GM19035 (cell line): ENCODE measurements around the gene STX1A.
A peak's percentile ranks its signal among the peaks of the same experiment; 100 is the strongest.

Source experiments
- ATAC-seq: cut with Tn5 transposase; IDR thresholded peaks from one replicate; pipeline ENCODE4 v1.9.1; 2021; ENCODE audit not compliant: unreplicated experiment

STX1A gene

GRCh38 chr7:73718905-73719805 is at the start of gene STX1A:
STX1A (minus strand) TSS chr7:73719669; CDS start chr7:73719631, 38 bp downstream.
- peak; percentile 73 for ATAC-seq

- ATAC-seq: no peak
Measured at GRCh38 chr7:73768641-73769480, 49.4 kb upstream of the STX1A start.

- ATAC-seq: no peak
Measured at GRCh38 chr7:73766556-73767229, 47.2 kb upstream of the STX1A start.

- no peak for ATAC-seq
Measured at GRCh38 chr7:73762659-73762999, 43.2 kb upstream of the STX1A start.

- ATAC-seq: no peak
Measured at GRCh38 chr7:73761854-73762658, 42.6 kb upstream of the STX1A start.

- ATAC-seq: no peak
Measured at GRCh38 chr7:73758581-73759138, 39.2 kb upstream of the STX1A start.

GRCh38 chr7:73749931-73750776 is 30.7 kb upstream of the STX1A start:
- no peak for ATAC-seq

- ATAC-seq: no peak
Measured at GRCh38 chr7:73746378-73746777, 26.9 kb upstream of the STX1A start.

- ATAC-seq: no peak
Measured at GRCh38 chr7:73742753-73743641, 23.5 kb upstream of the STX1A start.

GRCh38 chr7:73742338-73742752 is 22.9 kb upstream of the STX1A start:
- no peak for ATAC-seq

- no peak for ATAC-seq
Measured at GRCh38 chr7:73741600-73741999, 22.1 kb upstream of the STX1A start.

- ATAC-seq: no peak
Measured at GRCh38 chr7:73740771-73741170, 21.3 kb upstream of the STX1A start.

GRCh38 chr7:73740212-73740611 is 20.7 kb upstream of the STX1A start:
- no peak for ATAC-seq

GRCh38 chr7:73739387-73739767 is 19.9 kb upstream of the STX1A start:
- ATAC-seq: no peak

GRCh38 chr7:73738612-73739386 is 19.3 kb upstream of the STX1A start, which contains the start of gene ABHD11:
ABHD11 (minus strand) TSS chr7:73738802; CDS start chr7:73738770, 32 bp downstream.
- peak; percentile 83 for ATAC-seq

GRCh38 chr7:73738220-73738611 is 18.7 kb upstream of the STX1A start:
- ATAC-seq: peak; percentile 20

GRCh38 chr7:73737491-73738219 is 18.2 kb upstream of the STX1A start:
- no peak for ATAC-seq
